H1 (cell line): ENCODE results near the gene NDUFB10. TPM values are rescaled to one million over a fixed set of nuclear protein-coding genes. Genes with fewer than 3 reads are reported as not detected.
A peak's percentile ranks its signal among the peaks of the same experiment; 100 is the strongest.

Source experiments
- HDAC2 ChIP-seq, 2 experiments: fragments of 300-600 bp in 1 of 2; sonication (generic) in 1 of 2; IDR thresholded peaks; 2 replicates each; pipeline ENCODE4 v1.6.1; 2011 to 2012; ENCODE audit warnings: low read depth in 2 of 2, low read length in 2 of 2, mild to moderate bottlenecking in 2 of 2, moderate library complexity in 2 of 2, borderline replicate concordance in 1 of 2, inconsistent platforms in 1 of 2
- JUN ChIP-seq: IDR thresholded peaks from 2 replicates; pipeline ENCODE4 v1.6.1; 2011; ENCODE audit warnings: low read depth, mild to moderate bottlenecking, improper control_type of control experiment, low read length
- RAD21 ChIP-seq, 2 experiments: IDR thresholded peaks in 1 of 2; conservative IDR thresholded peaks in 1 of 2; 2 replicates each; pipeline ENCODE4 v1.6.1; 2011; ENCODE audit warnings: low read depth in 2 of 2, low read length in 2 of 2, improper control_type of control experiment in 1 of 2, inconsistent platforms in 1 of 2, mild to moderate bottlenecking in 1 of 2, moderate library complexity in 1 of 2
- RFX5 ChIP-seq: IDR thresholded peaks from 2 replicates; pipeline ENCODE4 v1.6.1; 2011; ENCODE audit warnings: low read depth, low read length, improper control_type of control experiment, borderline replicate concordance
- SRF ChIP-seq: IDR thresholded peaks from 2 replicates; pipeline ENCODE4 v1.6.1; 2011; ENCODE audit warnings: mild to moderate bottlenecking, low read depth, low read length, moderate library complexity
- polyA plus RNA-seq, 7 experiments: library from polyadenylated mRNA; depleted of rRNA in 3 of 7; stranded (reverse) in 5 of 7; unstranded in 2 of 7; fragments of >200 nt in 5 of 7; fragments of 200-250 nt in 2 of 7; gene quantifications; 1 replicate in 5 of 7; 2 replicates in 1 of 7; 4 replicates in 1 of 7; pipeline versions ENCODE4 v1.2.1 to v1.2.3, GENCODE V29; 2011 to 2013; ENCODE audit warnings: missing spikeins in 2 of 7, mixed read lengths in 2 of 7
- total RNA-seq: library from RNA; stranded (reverse); fragmentation: NEBNext Ultra II Directional; extraction: Animal tissue kit (Norgen Biotek cat#: 25700); gene quantifications from 2 replicates; pipeline ENCODE4 v1.2.1, GENCODE V29; 2021
- TF ChIP-seq, protein P1 (sequence below): fragments of 300-600 bp; sonication (generic); IDR thresholded peaks from 2 replicates; pipeline ENCODE4 v1.7.1; 2012; ENCODE audit warnings: low read length, moderate library complexity, mild to moderate bottlenecking, inconsistent platforms; ENCODE audit not compliant: insufficient replicate concordance

Gene NDUFB10
- total and polyA plus RNA-seq, 2 of the 8 experiments (the other 6 are each of a cell fraction or from before 2014, with no cell fraction given), result 183 to 194 TPM

DNA sequence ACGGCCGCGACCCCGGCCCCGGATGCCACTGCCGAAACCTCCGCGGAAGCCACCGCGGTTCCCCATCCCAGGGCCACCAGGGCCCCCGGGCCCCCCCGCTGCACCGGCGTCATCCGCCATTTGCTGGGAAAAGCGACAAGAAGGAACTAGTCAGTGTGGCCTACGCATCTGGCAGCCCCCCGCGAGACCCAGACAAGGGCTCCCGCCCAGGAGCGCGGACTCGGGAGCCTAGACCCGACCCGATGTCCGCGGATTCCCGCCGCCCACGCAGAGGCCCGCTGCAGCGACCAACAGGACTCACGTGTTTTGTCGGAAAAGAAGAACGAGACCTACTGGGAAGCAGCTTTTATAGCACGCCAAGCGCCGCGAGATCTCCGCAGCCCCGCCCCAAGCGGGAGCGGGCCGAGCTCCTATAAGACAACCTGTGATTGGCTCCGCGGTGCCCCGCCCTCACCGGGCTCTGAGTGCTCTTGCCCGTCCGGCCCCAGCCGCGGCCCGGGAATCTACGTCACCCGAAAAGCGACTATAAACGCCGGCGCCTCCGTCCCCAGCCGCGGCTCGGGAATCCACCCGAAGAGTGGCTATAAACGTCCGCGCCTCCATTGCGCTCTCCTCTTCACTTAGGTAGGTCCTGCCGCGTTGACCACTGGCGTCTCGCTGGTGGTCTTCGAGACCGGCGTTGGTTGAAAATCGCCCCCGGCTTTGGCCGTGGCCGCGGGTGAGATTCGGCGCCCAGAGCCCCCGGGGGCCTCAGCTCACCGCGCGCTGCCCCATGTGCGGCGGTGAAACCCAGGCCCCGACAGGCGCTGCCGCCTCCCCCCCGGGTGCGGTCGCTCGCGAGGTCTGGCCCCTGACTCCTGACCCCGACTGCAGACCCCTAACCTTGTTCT lies 5.4 kb downstream of the NDUFB10 start, which contains the start of gene RPS2 (continued):
- TF ChIP-seq, protein P1, sequence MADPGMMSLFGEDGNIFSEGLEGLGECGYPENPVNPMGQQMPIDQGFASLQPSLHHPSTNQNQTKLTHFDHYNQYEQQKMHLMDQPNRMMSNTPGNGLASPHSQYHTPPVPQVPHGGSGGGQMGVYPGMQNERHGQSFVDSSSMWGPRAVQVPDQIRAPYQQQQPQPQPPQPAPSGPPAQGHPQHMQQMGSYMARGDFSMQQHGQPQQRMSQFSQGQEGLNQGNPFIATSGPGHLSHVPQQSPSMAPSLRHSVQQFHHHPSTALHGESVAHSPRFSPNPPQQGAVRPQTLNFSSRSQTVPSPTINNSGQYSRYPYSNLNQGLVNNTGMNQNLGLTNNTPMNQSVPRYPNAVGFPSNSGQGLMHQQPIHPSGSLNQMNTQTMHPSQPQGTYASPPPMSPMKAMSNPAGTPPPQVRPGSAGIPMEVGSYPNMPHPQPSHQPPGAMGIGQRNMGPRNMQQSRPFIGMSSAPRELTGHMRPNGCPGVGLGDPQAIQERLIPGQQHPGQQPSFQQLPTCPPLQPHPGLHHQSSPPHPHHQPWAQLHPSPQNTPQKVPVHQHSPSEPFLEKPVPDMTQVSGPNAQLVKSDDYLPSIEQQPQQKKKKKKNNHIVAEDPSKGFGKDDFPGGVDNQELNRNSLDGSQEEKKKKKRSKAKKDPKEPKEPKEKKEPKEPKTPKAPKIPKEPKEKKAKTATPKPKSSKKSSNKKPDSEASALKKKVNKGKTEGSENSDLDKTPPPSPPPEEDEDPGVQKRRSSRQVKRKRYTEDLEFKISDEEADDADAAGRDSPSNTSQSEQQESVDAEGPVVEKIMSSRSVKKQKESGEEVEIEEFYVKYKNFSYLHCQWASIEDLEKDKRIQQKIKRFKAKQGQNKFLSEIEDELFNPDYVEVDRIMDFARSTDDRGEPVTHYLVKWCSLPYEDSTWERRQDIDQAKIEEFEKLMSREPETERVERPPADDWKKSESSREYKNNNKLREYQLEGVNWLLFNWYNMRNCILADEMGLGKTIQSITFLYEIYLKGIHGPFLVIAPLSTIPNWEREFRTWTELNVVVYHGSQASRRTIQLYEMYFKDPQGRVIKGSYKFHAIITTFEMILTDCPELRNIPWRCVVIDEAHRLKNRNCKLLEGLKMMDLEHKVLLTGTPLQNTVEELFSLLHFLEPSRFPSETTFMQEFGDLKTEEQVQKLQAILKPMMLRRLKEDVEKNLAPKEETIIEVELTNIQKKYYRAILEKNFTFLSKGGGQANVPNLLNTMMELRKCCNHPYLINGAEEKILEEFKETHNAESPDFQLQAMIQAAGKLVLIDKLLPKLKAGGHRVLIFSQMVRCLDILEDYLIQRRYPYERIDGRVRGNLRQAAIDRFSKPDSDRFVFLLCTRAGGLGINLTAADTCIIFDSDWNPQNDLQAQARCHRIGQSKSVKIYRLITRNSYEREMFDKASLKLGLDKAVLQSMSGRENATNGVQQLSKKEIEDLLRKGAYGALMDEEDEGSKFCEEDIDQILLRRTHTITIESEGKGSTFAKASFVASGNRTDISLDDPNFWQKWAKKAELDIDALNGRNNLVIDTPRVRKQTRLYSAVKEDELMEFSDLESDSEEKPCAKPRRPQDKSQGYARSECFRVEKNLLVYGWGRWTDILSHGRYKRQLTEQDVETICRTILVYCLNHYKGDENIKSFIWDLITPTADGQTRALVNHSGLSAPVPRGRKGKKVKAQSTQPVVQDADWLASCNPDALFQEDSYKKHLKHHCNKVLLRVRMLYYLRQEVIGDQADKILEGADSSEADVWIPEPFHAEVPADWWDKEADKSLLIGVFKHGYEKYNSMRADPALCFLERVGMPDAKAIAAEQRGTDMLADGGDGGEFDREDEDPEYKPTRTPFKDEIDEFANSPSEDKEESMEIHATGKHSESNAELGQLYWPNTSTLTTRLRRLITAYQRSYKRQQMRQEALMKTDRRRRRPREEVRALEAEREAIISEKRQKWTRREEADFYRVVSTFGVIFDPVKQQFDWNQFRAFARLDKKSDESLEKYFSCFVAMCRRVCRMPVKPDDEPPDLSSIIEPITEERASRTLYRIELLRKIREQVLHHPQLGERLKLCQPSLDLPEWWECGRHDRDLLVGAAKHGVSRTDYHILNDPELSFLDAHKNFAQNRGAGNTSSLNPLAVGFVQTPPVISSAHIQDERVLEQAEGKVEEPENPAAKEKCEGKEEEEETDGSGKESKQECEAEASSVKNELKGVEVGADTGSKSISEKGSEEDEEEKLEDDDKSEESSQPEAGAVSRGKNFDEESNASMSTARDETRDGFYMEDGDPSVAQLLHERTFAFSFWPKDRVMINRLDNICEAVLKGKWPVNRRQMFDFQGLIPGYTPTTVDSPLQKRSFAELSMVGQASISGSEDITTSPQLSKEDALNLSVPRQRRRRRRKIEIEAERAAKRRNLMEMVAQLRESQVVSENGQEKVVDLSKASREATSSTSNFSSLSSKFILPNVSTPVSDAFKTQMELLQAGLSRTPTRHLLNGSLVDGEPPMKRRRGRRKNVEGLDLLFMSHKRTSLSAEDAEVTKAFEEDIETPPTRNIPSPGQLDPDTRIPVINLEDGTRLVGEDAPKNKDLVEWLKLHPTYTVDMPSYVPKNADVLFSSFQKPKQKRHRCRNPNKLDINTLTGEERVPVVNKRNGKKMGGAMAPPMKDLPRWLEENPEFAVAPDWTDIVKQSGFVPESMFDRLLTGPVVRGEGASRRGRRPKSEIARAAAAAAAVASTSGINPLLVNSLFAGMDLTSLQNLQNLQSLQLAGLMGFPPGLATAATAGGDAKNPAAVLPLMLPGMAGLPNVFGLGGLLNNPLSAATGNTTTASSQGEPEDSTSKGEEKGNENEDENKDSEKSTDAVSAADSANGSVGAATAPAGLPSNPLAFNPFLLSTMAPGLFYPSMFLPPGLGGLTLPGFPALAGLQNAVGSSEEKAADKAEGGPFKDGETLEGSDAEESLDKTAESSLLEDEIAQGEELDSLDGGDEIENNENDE, result no peak
- TF ChIP-seq HDAC2 (IDR thresholded peaks at IDR 0.05; ENCODE audit: borderline replicate concordance in 1 of 2, low read depth in 2 of 2, low read length in 2 of 2) (peak in 1 of 2 experiments; percentile 17; a peak in 1 of 4 replicates), RAD21 (IDR thresholded peaks at IDR 0.05 in 1 of 2, conservative IDR thresholded peaks at IDR 0.05 in 1 of 2; ENCODE audit: low read depth in 2 of 2, low read length in 2 of 2) (no peak), JUN (no peak), RFX5 (no peak), SRF (peak; percentile 48; the same call in 1 of the 2 replicates)
